ENCODE measurements around the gene CCDC9B.
A peak's percentile ranks its signal among the peaks of the same experiment; 100 is the strongest.

CCDC9B gene

DNA sequence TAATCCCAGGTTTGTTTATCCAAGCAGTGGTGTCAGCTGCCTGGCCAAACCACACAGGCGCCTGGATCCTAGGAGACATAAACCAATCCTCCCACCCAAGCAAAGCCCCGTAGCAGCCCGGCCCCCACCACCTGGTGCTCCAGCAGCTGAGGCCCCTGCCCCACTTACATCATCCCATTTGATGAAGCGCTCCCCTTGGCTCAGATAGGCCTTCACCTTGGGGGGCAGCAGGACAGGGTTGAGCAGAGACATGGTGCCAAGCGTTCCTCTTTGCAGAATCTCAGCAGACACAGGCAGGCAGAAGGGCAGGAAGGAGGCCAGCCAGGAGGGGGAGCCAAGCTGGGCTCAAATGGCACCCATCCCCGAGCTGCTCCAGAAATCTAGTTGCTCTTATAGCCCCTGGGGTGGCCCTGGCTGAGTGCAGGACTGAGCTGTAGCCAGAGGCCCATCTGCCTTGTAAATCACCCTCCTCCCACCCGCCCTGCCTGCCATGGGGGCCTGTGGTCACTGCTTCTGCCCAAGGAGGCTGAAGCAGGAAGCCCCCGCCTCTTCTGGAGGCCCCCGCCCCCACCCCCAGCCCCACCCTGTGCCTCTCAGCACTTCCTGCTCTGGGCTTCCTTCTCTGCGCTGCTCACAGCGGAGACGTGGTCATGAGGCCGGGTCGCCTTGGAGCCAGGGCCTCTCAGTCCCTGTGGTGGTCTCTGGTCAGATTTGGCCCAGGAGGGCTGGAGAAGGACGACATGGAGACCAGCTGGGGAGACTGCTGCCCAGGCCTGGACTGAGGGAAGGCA is 33.1 kb downstream of the CCDC9B start, which contains the start of gene PLCB2:
PLCB2 (minus strand) TSS at position 515 of the 791 bp plus-strand sequence; CDS start at position 252, 263 bp downstream.
- peak; percentile 67 for DNase-seq (ENCODE audit: low spot score)

DNA sequence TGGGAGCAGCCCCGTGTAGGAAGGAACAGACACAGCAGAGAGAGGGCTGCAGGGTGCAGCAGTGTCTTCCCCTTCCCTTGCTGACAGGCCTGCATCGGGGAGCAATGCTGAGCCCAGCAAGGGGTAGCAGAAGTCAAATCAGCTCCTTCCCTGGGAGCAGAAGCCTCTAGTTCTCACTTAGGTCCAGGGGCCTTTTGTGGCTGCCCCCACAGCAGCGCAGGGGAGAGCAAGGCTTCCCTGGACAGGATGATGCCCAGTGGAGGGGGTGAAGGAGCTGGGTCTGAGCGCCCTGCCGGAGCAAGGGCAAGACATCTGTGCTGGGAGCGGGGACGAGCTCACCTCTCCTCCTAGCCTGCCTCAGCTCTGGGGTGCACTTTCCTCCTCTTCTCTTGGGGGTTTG is 33.8 kb downstream of the CCDC9B start:
- DNase-seq (ENCODE audit: low spot score), result no peak

DNA sequence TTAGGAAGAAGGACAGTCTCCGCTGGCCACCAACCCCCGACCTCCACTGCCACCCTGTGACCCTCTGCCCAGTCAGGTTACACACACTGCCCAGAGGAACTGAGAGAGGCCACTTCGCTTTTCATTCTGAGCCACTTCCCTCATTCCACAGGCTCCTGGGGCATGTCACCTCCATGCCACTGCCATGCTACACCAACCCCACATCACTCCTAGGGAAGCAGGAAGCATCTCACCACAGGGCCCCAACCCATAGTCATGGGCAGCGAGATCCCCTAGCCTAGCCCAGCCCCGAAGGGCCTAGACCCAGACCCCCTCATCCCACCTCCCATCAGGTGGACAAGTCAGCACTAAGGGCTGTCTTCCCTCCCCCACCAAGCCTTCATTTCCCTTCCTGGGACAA is 34.4 kb downstream of the CCDC9B start:
- DNase-seq (ENCODE audit: low spot score), result no peak

DNA sequence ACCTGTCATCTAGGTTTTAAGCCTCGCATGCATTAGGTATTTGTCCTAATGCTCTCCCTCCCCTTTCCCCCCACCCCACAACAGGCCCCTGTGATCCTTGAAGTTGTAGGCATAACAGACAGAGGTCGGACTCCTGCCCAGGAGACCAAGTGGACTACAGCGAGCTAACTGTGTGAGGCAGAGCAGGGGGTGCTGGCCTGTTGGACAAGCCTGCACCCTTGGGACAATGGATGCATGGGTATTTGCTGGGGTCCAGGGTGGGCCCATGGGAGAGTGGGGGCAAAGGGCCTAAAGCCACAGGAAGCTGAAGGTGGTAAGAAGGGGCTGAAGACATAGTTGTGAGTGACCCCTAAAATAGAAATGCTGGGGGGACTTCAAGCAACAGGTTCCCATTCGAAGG is 35.5 kb downstream of the CCDC9B start:
- no peak for DNase-seq (ENCODE audit: low spot score)

DNA sequence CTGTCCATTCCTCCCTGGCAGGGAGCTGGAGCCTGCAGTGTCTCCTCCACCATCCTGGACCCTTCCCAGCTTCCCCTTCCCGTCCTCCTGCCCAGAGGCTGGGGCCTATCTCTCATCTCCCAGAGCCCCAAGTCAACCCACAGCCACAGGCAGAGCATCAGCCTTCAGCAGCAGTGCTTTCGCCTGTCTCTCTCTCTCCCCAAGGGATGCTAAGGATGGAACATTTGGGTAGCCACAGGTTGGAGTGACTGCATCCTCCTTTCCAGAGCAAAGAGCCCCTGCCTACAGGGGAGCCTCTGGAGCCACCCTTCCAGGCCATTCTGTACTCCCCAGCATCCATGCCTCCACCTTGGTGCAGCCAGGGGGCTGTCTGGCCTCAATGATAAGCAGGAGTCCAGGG is 37.2 kb downstream of the CCDC9B start:
- no peak for DNase-seq (ENCODE audit: low spot score)

DNA sequence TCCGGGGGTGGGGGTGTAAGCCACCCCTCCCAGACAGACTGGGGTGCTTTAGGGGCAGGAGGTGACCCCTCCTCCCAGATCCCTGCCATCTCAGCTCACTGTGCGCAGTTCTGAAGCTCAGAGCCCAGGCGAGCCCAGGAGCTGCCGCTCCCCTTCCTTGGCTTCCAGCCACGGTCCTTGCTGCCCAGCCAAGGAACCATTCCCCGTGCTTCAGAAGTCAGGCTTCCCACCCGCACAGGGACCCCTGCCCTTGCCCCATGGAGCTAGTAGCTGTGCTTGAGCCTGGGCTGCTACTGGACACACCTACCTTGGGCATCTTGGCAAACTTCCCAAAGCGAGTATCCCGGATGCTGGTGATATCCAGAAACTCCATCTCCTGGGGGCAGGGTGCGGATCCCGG is 37.8 kb downstream of the CCDC9B start:
- DNase-seq (ENCODE audit: low spot score), result no peak

DNA sequence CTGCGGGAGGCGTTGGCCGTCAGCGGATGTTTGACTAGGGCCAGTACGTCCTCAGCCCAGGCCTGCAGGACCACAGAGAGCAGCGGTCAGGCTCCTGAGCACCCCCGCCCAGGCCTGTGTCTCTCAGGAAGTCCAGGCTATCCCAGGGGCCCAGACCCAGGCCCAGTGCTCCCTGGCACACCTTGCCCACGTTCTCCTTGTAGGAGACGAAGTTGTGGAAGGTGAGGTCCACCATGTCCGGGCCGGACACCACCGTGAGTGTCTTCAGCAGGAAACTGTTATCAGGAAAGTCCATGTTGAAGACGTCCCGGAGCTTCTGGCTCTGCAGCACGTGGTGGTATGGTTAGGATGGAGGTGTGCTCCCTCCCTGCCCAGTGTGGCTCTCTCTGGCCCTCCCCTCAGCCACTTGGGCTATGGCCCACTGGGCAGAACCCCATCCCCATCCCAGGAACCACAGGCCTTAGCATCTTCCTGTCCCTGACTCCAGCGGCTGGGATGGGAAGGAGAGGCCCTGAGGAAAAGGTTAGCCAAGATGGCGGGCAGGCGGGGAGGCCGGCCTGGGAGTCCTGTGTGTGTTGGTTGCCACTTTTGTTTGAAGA is 38.4 kb downstream of the CCDC9B start:
- no peak for DNase-seq (ENCODE audit: low spot score)

DNA sequence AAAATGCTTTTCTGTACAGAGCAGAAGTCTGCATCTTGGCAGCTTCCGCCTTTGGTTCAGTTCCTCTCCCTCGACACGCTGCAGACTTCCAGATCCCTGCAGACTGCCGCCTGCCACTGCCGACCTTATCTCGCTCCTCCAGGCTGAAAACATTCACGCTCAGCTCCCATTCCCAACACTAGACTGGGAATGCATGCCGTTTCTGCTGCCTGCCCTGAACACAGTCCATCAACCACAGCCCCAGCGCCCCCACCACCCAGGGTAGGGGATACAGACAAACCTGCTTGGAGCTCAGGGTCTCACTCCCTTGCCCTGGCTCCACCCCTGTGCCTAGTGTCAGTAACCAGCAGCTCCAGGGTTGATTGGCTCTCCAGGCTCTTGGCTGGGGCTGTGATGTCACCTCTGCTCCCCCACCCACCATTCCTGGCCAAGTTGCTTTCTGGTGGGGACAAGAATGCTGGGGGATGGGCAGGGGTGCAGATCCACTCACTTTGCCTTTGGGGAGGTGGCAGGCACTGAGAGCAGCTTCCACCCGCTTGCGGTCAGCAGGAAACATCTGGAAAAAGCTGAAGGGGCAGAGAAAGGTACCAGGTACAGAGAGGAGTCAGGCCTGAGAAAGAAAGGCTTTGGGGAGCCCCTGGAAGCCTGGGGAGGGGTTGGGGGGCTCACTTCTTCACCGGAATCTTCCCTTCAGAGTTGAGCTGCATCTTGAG is 39.1 kb downstream of the CCDC9B start:
- DNase-seq (ENCODE audit: low spot score), result no peak

DNA sequence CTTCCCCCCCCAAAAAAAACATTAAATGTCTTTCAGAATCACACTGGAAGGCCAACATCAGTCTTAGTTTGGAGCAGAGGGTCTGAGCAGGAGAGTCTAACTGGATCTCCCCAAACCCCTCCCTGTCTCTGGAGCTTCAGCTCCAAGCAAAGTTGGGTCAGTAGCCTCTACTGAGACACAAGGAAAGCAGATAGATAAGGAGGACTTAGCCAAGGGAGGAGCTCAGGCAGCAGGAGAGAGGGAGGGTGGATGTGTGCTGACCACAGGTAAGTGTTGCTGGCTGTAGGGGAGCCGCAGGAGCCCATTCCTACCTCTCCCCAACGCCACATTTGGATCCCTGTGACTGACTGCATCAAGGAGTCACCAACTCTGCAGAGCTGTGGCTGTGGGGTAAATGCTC is 40.0 kb downstream of the CCDC9B start:
- DNase-seq (ENCODE audit: low spot score), result no peak

DNA sequence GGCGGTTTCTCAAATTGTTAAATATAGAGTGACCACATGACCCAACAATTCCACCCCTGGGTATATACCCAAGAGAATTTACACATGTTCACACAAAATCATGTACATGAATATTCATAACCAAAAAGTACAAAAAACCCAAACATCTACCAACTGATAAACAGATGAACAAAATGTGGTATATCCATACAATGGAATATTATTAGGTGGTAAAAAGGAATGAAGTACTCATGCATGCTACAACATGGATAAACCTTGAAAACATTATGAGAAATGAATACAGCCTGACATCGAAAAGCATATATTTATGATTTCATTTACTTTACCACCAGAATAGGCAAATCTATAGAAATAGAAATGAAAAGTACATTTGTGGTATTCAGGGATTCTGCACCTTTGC is 40.4 kb downstream of the CCDC9B start:
- no peak for DNase-seq (ENCODE audit: low spot score)

DNA sequence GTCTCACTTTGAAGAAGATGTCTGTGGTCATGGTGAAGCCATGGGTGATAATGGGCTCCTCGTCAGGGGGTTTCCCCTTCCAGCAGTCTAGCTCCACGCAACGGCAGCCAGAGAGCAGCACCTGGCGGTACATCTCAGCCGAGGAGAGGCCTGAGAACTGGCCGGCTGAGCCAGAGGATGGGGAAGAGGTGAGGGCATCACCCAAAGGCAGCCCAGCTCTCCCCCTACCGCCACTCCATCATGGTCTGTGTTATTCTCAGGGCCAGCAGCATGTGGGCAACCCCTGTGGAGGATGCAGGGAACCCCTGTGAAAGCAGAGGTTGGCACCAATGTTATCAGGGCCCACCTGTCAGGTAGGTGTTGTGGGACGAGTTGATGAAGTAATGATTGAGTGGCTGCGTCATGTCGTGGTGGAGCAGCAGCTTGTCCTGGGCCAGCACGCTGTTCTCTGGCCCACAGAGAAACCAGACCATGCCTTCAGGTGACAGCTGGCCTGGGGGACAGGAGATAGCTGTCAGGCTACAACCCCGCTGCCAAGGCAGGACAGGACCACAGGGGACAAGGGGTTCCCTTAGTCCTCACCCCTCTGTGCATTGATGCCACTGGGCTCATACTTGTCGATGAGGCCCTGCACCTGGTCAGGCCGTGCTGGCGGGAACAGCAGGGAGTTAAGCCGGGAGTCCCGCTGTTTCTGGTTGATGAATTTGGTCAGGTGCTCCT is 42.4 kb downstream of the CCDC9B start:
- DNase-seq (ENCODE audit: low spot score), result no peak

DNA sequence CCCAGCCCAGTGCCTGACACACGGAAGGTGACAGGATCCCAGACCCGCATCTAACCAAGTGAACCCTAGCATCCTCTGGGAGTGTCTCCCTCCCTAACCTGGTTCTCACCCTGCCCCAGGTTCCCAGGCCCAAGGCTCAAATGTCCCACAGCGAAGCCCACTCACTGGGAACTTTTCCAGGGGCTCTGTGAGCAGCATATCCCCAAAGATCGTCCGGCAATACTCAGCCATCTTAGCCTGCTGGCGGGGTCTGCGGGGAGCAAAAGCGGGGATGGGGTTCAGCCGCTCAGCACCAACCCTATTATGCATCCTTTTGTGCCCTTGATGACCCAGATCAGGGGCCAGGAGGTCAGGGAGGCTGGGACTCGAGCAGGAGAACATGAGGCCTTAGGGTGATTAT is 43.4 kb downstream of the CCDC9B start:
- DNase-seq (ENCODE audit: low spot score), result no peak

DNA sequence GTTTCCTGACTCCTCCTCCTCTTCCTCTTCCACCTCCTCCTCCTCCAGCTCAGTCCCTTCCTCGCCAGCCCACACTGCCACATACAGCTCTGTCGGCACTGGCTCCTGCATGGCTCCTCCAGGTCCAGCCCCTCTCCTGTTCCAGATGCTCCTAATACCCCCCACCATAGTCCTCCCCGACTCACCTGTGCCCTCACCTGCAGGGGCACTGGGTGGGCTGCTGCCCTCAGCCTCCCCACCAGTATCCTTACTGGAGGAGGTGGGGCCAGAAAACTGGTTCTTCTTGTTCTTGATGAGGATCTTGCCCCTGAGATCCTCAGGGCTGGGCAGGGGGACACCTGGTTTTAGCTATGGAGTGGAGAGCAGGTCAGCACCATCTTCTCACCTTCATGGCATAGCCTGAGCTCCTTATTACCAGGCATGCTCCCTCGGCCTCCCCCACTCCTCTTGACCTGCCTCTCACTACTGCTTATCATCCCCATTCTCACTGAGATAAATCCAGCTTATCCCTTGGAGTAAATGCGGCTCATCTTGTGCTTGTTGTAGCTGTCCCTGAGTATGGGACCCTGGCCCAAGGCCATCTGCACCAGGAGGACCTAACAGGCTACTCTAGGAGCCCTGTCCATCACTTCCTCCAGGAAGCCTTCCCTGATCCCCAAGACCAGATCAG is 44.0 kb downstream of the CCDC9B start:
- DNase-seq (ENCODE audit: low spot score), result no peak

DNA sequence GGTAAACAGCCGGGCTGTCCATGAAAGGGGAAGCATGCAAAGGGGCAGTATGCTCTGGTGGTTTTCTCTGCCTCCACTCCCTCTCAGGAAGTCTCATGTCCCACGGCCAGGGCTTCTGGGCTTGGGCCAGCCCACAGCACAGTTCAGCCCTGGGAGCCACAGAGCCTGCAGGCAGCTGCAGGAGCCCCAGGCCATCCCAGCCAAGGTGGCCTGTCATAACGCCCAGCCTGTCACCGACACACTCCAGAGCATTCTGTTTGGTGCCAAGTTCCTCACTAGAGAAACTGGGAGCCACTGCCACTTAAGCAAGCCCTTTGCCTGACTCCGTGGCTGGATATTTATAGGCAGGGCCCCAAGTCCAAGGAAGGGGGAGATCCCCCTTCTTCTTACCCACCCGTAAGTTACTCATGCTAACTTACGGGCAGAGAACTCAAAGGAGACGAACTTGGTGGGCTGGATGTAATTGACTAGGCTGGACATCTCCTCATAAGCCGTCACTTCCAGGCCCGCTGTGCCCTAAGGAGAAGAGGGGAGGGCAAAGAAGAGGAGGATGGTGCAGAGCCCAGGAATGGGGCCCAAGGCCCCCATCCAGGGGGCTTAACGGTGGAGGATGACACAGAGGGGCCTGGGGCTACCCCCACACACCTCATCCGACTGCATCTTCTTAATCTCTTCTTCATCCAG is 44.7 kb downstream of the CCDC9B start:
- no peak for DNase-seq (ENCODE audit: low spot score)

DNA sequence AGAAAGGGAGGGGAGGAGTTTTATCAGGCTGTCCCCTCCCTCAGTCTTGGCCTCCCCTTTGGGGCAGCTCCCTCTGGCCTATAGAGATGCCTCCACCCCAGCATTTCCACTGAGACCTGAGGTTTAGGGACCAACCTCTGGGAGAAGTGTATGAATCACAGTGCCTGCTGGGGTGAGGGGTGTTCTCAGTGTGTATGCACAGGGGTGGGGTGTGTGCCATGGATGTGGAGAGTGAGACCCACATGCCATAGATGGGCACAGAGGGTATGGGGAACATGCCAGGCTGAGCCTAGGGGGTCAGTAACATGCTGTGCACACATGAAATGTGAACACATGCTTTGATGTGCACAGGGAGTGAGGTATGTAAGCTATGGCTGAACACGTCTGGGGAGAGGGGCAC is 45.4 kb downstream of the CCDC9B start:
- DNase-seq (ENCODE audit: low spot score), result no peak

DNA sequence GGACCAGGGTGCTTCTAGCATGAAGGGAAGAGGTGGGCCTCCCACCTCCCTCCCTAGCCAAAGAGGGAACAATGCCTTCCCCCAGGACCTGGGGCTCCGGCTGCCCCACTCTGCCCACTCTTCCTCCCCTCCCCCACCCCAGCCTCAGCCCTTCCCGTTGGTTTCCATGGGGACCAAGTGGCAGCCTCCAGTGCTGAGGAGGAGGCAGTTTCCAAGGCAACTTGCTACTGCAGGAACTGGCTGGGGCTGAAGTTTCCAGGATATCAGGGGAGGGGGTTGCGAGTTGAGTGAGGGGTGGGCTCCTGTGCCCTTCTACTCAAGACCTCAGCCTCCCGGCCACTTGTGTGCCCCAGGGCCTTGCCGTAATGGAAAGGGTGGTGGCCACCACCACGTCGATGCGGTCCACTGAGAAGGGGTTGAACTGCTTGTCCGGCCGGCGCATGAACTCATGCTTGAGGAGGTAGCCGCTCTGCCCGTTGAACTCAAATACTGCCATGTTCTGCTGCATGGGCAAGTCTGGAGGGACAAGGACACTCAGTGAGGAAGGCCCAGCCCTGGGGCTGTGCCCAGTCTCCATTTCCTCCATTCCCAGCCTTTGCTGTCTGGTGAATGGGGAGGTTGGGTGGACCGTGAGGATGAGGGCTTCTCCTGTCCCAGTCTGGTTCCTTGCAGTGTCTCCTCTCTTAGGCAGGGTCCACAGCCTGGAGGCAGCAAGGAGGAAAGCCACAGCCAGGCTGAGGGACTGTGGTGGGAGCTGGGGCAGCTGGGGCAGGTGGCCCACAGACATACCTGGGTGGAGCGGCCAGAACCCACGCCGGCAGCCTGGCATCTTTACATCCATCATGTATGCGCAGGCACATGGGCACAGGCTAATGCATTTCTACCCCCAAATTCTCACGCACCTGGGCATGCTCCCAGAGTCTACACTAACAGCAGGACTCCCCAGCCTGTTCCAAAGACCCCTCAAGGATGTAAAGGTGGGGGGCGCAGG is 46.5 kb downstream of the CCDC9B start:
- no peak for DNase-seq (ENCODE audit: low spot score)

DNA sequence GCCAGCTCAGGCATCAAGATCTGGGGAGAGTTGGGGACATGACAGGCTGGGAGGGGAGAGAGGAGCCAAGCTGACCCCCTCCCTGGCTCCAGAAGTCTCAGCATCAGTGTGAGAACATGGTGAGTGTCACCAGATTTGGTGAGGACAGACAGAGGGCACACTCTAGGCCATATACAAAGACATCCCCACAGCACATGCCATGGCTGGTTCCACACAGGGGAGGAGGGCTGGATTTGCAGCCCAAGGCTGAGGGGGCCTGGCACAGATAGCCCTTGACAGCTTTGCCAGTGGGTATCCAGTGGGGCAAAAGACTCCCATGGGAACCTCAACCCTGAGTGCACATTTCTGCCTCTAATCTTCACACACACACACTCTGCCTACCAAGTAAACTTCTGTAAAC is 47.7 kb downstream of the CCDC9B start:
- DNase-seq (ENCODE audit: low spot score), result no peak

DNA sequence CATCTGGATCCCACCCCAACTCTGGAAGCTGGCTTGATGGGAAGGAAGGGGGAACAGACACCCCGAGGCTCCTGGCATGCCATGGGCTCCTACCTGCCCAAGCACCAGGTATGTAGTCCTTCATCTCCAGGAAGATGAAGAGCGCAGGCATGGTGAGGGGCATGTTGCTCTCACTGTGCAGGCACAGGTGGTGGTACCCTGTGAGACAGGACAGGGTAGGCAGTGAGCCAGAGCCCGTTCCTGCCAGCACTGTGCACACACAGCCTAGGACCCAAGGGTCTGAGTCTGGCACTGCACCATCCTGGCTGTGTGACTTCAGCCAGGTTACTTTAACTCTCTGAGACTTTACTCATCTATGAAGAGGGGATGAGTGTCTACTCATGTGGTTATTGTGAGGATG is 48.5 kb downstream of the CCDC9B start:
- DNase-seq (ENCODE audit: low spot score), result no peak

DNA sequence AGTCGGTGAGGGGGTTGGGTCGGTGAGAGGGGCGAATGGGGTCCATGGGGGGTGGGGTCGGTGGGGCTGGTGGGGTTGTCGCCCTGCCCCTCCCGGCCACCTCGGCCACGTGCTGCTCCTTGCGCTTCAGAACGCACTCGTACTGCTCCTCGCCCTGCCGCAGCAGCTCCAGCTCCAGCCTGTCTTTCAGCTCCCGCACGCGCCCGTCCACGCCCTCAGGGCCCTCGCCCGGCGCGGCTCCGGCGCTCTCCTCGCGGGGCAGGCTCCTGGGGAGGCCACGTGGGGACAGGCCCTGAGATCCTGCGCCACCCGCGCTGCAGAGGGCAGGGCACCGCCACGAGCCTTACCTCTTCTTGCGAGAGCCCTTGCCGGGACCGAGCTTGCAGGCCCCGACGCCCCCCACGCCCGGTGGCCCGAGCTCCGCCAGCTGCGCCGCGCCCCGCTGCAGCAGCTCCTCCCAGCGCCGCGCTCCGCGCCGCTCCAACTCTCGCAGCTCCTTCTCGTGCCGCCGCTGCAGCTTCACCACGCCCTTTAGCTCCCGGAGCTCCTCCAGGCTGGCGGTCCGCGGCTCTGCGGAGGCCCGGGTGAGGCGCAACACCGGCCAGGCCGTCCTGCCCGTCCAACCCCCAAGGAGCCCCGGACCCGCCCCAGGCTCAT is 49.7 kb downstream of the CCDC9B start:
- no peak for DNase-seq (ENCODE audit: low spot score)

DNA sequence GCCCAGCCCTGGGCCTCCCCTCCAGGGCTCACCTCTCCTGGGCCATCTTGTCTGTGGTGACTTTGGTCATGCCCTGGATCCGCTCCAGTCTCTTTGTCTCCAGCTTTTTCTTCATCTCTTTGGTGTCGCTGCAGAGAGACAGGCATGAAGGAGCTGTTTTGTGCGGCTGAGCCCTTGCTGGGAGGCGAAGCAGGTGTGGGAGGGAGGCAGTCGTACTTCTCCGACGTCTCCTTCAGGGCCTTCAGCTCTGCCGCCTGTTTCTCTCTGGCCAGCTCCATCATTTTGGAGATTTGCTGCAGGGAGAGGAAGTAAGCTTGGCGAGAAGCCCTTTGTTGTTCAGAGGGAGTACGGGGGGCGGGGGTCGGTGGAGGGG is 50.2 kb downstream of the CCDC9B start:
- no peak for DNase-seq (ENCODE audit: low spot score)
